ENCODE data around the gene RBP3.

RBP3 gene

GRCh38 chr10:47323636-47324296, 24.4 kb upstream of the RBP3 start:
- H3K9me3 ChIP-seq (ENCODE audit: insufficient read depth, low read length, severe bottlenecking): no peaks in the 10 kb centered on the region
- DNase-seq (no peak), ATAC-seq (ENCODE audit: insufficient read depth, low read depth) (no peak)
- H2AFZ ChIP-seq (ENCODE audit: low read depth, low read length): no peak overlapping the region
- TF ChIP-seq CTCF (IDR thresholded peaks at IDR 0.05; ENCODE audit: borderline replicate concordance, extremely low read depth, low read length, poor library complexity, severe bottlenecking) (no peak), EZH2 (IDR thresholded peaks at IDR 0.05; ENCODE audit: borderline replicate concordance, low read depth, low read length, severe bottlenecking) (no peak)
- no peaks in the 10 kb centered on the region for H3K36me3 ChIP-seq (ENCODE audit: insufficient read depth, low read length)
- no peaks in the 10 kb centered on the region for H4K20me1 ChIP-seq (ENCODE audit: insufficient read depth, low read length)
- no peaks in the 10 kb centered on the region for H3K4me1 ChIP-seq (ENCODE audit: insufficient read depth, low read length)
- no peak overlapping the region for H3K4me2 ChIP-seq (ENCODE audit: insufficient read depth, low read length)
- no peaks in the 10 kb centered on the region for H3K79me2 ChIP-seq (ENCODE audit: insufficient read depth, low read length)
- H3K9ac ChIP-seq (ENCODE audit: low read depth, low read length): no peak overlapping the region
- peaks cover 3% of the 10 kb centered on the region for H3K27me3 ChIP-seq (ENCODE audit: insufficient read depth, low read length, poor library complexity)
- no peak overlapping the region for H3K27ac ChIP-seq (ENCODE audit: low read length)
- no peak overlapping the region for H3K4me3 ChIP-seq (ENCODE audit: low read depth in 1 of 2, low read length in 2 of 2)

GRCh38 chr10:47325303-47326291, 22.6 kb upstream of the RBP3 start:
- Histone ChIP-seq H3K9me3 (ENCODE audit: insufficient read depth, low read length, severe bottlenecking) (no peaks in the 10 kb centered on the region), H3K4me3 (ENCODE audit: low read depth in 1 of 2, low read length in 2 of 2) (no peak overlapping the region), H3K79me2 (ENCODE audit: insufficient read depth, low read length) (no peaks in the 10 kb centered on the region), H3K27me3 (ENCODE audit: insufficient read depth, low read length, poor library complexity) (peaks cover 3% of the 10 kb centered on the region), H2AFZ (ENCODE audit: low read depth, low read length) (no peak overlapping the region), H4K20me1 (ENCODE audit: insufficient read depth, low read length) (no peaks in the 10 kb centered on the region), H3K27ac (ENCODE audit: low read length) (no peak overlapping the region), H3K9ac (ENCODE audit: low read depth, low read length) (no peak overlapping the region), H3K4me1 (ENCODE audit: insufficient read depth, low read length) (no peaks in the 10 kb centered on the region), H3K36me3 (ENCODE audit: insufficient read depth, low read length) (no peaks in the 10 kb centered on the region), H3K4me2 (ENCODE audit: insufficient read depth, low read length) (no peak overlapping the region)
- ATAC-seq (ENCODE audit: insufficient read depth, low read depth) (no peak), DNase-seq (no peak)
- TF ChIP-seq CTCF (IDR thresholded peaks at IDR 0.05; ENCODE audit: borderline replicate concordance, extremely low read depth, low read length, poor library complexity, severe bottlenecking) (no peak), EZH2 (IDR thresholded peaks at IDR 0.05; ENCODE audit: borderline replicate concordance, low read depth, low read length, severe bottlenecking) (no peak)

- H3K36me3 ChIP-seq (ENCODE audit: insufficient read depth, low read length): no peaks in the 10 kb centered on the region
- no peaks in the 10 kb centered on the region for H4K20me1 ChIP-seq (ENCODE audit: insufficient read depth, low read length)
- no peak overlapping the region for H3K4me2 ChIP-seq (ENCODE audit: insufficient read depth, low read length)
- DNase-seq (no peak), ATAC-seq (ENCODE audit: insufficient read depth, low read depth) (no peak)
- no peaks in the 10 kb centered on the region for H3K9me3 ChIP-seq (ENCODE audit: insufficient read depth, low read length, severe bottlenecking)
- peaks cover 3% of the 10 kb centered on the region for H3K27me3 ChIP-seq (ENCODE audit: insufficient read depth, low read length, poor library complexity)
- no peak overlapping the region for H2AFZ ChIP-seq (ENCODE audit: low read depth, low read length)
- H3K4me1 ChIP-seq (ENCODE audit: insufficient read depth, low read length): no peaks in the 10 kb centered on the region
- H3K9ac ChIP-seq (ENCODE audit: low read depth, low read length): no peak overlapping the region
- H3K4me3 ChIP-seq (ENCODE audit: low read depth in 1 of 2, low read length in 2 of 2): no peak overlapping the region
- no peaks in the 10 kb centered on the region for H3K79me2 ChIP-seq (ENCODE audit: insufficient read depth, low read length)
- H3K27ac ChIP-seq (ENCODE audit: low read length): no peak overlapping the region
- TF ChIP-seq EZH2 (IDR thresholded peaks at IDR 0.05; ENCODE audit: borderline replicate concordance, low read depth, low read length, severe bottlenecking) (no peak), CTCF (IDR thresholded peaks at IDR 0.05; ENCODE audit: borderline replicate concordance, extremely low read depth, low read length, poor library complexity, severe bottlenecking) (no peak)
Observed at GRCh38 chr10:47326306-47326926, 21.7 kb upstream of the RBP3 start.

Measured in DND-41 (cell line).